Astrocyte (in vitro differentiated cells and primary cell): Measurements from ENCODE around the gene TMEM170B.

Experiments used
- EZH2 ChIP-seq: IDR thresholded peaks from 2 replicates; pipeline ENCODE4 v1.6.1; 2012; ENCODE audit warnings: mild to moderate bottlenecking, low read length, inconsistent platforms; ENCODE audit not compliant: insufficient read depth
- TF ChIP-seq, protein P1 (sequence below): IDR thresholded peaks from 2 replicates; pipeline ENCODE4 v1.5.1; 2011; ENCODE audit warnings: low read depth, mild to moderate bottlenecking, inconsistent platforms, low read length, moderate library complexity; ENCODE audit not compliant: insufficient read depth

DNA sequence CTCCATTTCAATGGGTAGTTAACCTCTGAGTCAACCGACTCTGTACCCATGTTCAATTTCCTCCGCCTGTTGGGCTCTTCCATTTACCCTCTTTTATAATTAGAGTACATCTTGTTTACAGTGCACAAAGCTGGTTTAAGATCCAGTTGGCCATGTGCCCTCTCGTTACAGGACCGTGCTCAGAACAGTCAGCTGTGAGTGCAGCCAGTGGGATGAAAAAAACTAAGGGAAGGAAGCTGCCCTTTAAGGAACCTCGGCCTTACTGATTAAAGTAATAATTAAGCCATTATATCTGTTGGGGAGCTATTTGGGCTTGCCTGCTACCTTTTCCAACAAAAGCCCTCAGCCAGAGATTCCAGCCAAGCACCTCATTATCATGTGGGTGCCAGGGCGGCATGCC lies 68.8 kb downstream of the TMEM170B start:
- TF ChIP-seq, protein P1, sequence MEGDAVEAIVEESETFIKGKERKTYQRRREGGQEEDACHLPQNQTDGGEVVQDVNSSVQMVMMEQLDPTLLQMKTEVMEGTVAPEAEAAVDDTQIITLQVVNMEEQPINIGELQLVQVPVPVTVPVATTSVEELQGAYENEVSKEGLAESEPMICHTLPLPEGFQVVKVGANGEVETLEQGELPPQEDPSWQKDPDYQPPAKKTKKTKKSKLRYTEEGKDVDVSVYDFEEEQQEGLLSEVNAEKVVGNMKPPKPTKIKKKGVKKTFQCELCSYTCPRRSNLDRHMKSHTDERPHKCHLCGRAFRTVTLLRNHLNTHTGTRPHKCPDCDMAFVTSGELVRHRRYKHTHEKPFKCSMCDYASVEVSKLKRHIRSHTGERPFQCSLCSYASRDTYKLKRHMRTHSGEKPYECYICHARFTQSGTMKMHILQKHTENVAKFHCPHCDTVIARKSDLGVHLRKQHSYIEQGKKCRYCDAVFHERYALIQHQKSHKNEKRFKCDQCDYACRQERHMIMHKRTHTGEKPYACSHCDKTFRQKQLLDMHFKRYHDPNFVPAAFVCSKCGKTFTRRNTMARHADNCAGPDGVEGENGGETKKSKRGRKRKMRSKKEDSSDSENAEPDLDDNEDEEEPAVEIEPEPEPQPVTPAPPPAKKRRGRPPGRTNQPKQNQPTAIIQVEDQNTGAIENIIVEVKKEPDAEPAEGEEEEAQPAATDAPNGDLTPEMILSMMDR: no peak
- TF ChIP-seq EZH2: no peak
